ENCODE data around the gene SCGB3A1. TPM values are rescaled to one million over a fixed set of nuclear protein-coding genes. Genes with fewer than 3 reads are reported as not detected.
A peak's percentile ranks its signal among the peaks of the same experiment; 100 is the strongest.

The SCGB3A1 gene
- total and polyA plus RNA-seq, 3 experiments from 2014 or later: 0.95 to 2.0 (median 1.6) TPM

DNA sequence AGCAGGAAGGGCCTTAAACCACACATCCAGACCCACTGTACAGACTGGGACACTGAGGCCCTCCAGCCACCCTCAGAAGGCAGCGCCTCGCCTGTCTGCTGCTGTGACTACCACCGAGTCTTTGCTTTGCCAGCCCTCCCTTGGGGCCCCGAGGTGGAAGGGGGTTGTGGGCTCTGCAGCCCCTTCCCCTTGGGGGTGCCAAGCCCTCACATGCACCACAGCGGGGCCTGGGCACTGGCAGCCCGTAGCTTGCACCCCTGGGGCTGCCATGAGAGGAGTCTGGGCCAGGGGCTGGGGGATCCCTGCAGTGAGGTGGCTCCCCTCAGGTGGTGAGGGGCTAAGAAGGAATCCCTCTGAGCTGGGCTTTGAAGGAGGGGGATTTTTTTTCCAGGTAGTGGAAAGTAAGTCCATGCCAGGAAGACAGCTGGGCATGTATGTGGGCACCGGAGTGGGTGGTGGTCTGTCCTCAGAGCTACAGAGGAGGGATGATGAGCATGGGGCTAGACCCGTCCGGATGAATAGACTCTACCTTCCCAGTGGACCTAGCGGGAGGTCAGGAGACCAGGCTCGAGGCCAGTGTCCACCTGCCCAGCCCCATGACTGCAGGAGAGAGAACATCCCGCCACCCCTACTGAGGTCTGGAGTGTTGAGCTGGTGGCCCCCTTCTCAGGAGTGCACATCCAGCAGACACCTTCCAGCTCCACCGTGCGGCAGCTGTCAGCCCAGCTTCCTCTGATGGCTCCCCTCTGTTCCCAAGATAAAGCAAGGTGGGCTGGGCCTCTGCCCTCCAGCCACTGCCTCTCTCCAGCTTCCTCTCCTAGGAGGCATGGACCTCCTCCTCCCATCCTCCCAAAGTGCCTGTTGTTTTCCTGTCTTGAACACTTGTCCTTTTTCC lies 42.2 kb upstream of the SCGB3A1 start:
- no peak for DNase-seq
- Mint-ChIP-seq H3K4me3 (peak overlapping the region in 1 of 7 donors; percentile 80), H3K36me3 (peaks cover 0 to 3% (median 0%) of the 10 kb centered on the region in 3 donors), H3K27ac (peak overlapping the region in 3 of 8 donors; percentile 4 to 44 (median 34)), H3K27me3 (peaks cover 1 to 3% of the 10 kb centered on the region in 2 donors), H3K4me1 (peaks cover 0 to 2% (median 0%) of the 10 kb centered on the region in 3 donors), H3K9me3 (no peaks in the 10 kb centered on the region)
- no peaks in the 10 kb centered on the region for H3K9me3 ChIP-seq (ENCODE audit: low read length)
- no peaks in the 10 kb centered on the region for H3K27me3 ChIP-seq (ENCODE audit: insufficient read depth, low read length, poor library complexity, severe bottlenecking)
- H3K4me3 ChIP-seq (ENCODE audit: low read length): no peak overlapping the region
- H3K36me3 ChIP-seq (ENCODE audit: insufficient read depth, low read length): no peaks in the 10 kb centered on the region
- H3K4me1 ChIP-seq (ENCODE audit: insufficient read depth, low read length): no peaks in the 10 kb centered on the region
- POLR2A ChIA-PET: no interaction called here
- H3K27ac ChIP-seq (ENCODE audit: low read depth, low read length): no peak overlapping the region
- CTCF ChIA-PET: no interaction called here

DNA sequence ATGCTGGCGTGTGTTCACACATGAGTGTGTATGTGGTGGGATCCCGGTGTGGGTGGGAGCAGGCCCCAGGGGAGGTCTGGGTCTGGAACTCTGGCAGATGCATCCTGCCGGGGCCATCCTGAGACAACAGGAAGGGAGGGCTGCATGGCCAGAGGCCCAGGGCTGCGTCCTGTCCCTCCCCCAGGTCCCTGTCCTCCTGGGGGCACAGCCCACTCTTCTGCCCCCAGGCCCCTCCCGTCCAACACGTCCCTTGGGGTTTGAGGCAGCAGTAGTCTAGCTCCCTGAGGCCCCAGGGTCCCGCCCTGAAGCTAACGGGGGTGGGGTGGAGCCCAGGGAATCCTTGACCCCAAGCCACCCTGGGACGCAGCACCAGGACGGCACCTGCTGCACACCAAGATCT lies 41.5 kb upstream of the SCGB3A1 start:
- Histone ChIP-seq H3K4me1 (ENCODE audit: insufficient read depth, low read length) (no peaks in the 10 kb centered on the region), H3K4me3 (ENCODE audit: low read length) (no peak overlapping the region), H3K36me3 (ENCODE audit: insufficient read depth, low read length) (no peaks in the 10 kb centered on the region), H3K27me3 (ENCODE audit: insufficient read depth, low read length, poor library complexity, severe bottlenecking) (no peaks in the 10 kb centered on the region), H3K9me3 (ENCODE audit: low read length) (no peaks in the 10 kb centered on the region), H3K27ac (ENCODE audit: low read depth, low read length) (no peak overlapping the region)
- Mint-ChIP-seq H3K36me3 (peaks cover 0 to 1% (median 1%) of the 10 kb centered on the region in 3 donors), H3K9me3 (no peaks in the 10 kb centered on the region), H3K4me3 (no peak overlapping the region), H3K4me1 (peaks cover 0 to 2% (median 0%) of the 10 kb centered on the region in 3 donors), H3K27ac (peak overlapping the region in 1 of 8 donors; percentile 6), H3K27me3 (peaks cover 1 to 3% of the 10 kb centered on the region in 2 donors)
- POLR2A ChIA-PET: no interaction called here
- CTCF ChIA-PET: no interaction called here
- DNase-seq: no peak

DNA sequence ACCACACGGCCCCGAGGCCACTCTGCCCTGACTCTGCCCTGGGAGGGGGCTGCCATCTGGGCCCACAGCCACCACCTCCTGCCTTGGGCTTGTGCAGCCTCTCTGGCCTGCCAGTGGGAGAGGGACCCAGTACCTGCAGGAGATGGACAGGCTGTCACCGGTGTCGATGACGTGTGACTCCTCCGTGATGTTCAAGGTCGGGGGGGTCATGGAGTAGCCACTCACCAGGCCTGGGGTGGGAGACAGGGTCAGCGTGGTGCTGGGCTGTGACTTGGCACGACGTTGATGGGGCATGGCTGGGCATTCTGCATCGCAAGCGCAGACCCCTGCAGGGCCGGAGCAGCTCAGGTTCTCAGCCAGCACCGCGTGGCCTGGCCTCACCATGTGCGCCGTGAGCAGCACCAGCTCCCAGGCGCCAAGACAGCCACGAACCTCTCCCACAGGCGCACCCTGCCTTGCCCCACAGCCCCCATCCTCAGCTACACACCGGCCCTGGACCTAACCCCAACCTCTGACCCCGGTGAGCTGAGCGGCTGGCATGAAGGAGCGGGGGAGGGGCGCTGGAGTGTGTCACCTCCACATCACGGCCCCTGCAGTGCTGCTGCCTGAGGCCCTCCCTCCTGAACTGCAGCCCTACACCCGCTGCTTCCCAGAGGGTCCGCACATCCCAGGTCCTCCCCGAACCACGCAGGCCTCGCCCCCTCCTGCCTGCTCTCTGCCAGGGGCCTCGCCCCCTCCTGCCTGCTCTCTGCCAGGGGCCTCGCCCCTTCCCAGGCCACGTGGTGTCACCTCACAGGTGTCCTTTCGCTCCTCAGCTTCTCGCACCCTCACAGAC lies 40.5 kb upstream of the SCGB3A1 start:
- H3K9me3 Mint-ChIP-seq: no peaks in the 10 kb centered on the region
- H3K4me3 Mint-ChIP-seq: no peak overlapping the region
- peaks cover 0 to 3% (median 0%) of the 10 kb centered on the region in 3 donors for H3K36me3 Mint-ChIP-seq
- peaks cover 0 to 2% (median 0%) of the 10 kb centered on the region in 3 donors for H3K4me1 Mint-ChIP-seq
- Histone ChIP-seq H3K9me3 (ENCODE audit: low read length) (no peaks in the 10 kb centered on the region), H3K27me3 (ENCODE audit: insufficient read depth, low read length, poor library complexity, severe bottlenecking) (no peaks in the 10 kb centered on the region), H3K27ac (ENCODE audit: low read depth, low read length) (no peak overlapping the region), H3K36me3 (ENCODE audit: insufficient read depth, low read length) (no peaks in the 10 kb centered on the region), H3K4me1 (ENCODE audit: insufficient read depth, low read length) (no peaks in the 10 kb centered on the region), H3K4me3 (ENCODE audit: low read length) (no peak overlapping the region)
- peaks cover 1 to 3% of the 10 kb centered on the region in 2 donors for H3K27me3 Mint-ChIP-seq
- CTCF ChIA-PET: no interaction called here
- POLR2A ChIA-PET: no interaction called here
- no peak for DNase-seq
- H3K27ac Mint-ChIP-seq: no peak overlapping the region

DNA sequence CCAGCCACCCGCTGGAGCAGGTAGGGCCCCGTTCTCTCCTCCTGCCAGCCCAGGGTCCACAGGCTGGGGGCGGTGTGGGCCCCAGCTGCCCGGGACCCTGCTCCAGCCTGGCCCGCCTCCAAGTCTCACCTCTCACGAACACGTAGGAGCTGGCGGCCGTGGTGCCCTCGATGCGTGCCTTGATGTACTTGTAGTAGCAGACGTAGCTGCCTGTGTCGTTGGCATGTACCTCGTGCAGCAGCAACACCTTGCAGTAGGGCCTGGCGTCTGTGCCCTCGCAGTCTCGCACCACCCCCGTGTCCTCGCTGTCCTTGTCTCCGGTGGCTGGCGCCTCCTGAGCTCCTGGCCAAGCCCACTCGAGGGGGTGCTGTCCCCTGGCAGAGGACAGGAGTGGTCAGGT lies 39.1 kb upstream of the SCGB3A1 start:
- Histone ChIP-seq H3K36me3 (ENCODE audit: insufficient read depth, low read length) (no peaks in the 10 kb centered on the region), H3K27me3 (ENCODE audit: insufficient read depth, low read length, poor library complexity, severe bottlenecking) (no peaks in the 10 kb centered on the region), H3K4me1 (ENCODE audit: insufficient read depth, low read length) (no peaks in the 10 kb centered on the region), H3K9me3 (ENCODE audit: low read length) (no peaks in the 10 kb centered on the region), H3K27ac (ENCODE audit: low read depth, low read length) (no peak overlapping the region), H3K4me3 (ENCODE audit: low read length) (no peak overlapping the region)
- Mint-ChIP-seq H3K27me3 (peaks cover 1 to 3% of the 10 kb centered on the region in 2 donors), H3K36me3 (peaks cover 0 to 3% (median 0%) of the 10 kb centered on the region in 3 donors), H3K27ac (no peak overlapping the region), H3K4me1 (peaks cover 0 to 2% (median 0%) of the 10 kb centered on the region in 3 donors), H3K9me3 (no peaks in the 10 kb centered on the region), H3K4me3 (no peak overlapping the region)
- CTCF ChIA-PET: no interaction called here
- no peak for DNase-seq
- POLR2A ChIA-PET: no interaction called here

DNA sequence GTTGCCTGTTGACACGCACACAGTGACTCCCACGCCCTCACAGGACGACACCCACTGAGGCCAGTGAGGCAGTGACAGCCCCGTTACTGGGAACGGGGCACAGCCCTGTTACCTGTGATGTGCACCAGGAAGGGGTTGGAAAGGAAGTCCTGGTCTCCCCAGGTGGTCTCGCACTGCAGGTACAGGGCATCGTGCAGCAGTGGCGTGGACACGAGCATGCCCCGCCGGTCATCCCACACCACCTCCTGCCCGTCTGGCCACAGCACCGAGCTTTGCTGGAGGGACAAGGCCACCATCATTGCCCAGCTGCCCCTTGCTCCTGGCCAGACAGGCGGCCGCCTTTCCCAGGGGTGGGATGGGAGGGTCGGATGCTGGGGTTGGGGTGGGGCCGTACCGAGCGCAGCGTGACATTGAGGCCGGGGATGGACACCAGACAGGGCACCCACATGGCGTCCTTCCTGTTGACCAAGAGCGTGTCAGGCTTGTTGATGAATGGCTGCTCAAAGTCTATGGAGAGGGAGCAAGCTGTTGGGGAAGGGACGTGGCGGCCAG lies 38.6 kb upstream of the SCGB3A1 start:
- DNase-seq: no peak
- ChIA-PET CTCF (no interaction called here), POLR2A (no interaction called here)
- Histone ChIP-seq H3K27ac (ENCODE audit: low read depth, low read length) (no peak overlapping the region), H3K27me3 (ENCODE audit: insufficient read depth, low read length, poor library complexity, severe bottlenecking) (no peaks in the 10 kb centered on the region), H3K4me1 (ENCODE audit: insufficient read depth, low read length) (no peaks in the 10 kb centered on the region), H3K4me3 (ENCODE audit: low read length) (no peak overlapping the region), H3K9me3 (ENCODE audit: low read length) (no peaks in the 10 kb centered on the region), H3K36me3 (ENCODE audit: insufficient read depth, low read length) (no peaks in the 10 kb centered on the region)
- Mint-ChIP-seq H3K4me1 (peaks cover 3 to 6% (median 4%) of the 10 kb centered on the region in 3 donors), H3K27me3 (peaks cover 1 to 3% of the 10 kb centered on the region in 2 donors), H3K36me3 (peaks cover 0 to 3% (median 0%) of the 10 kb centered on the region in 3 donors), H3K9me3 (no peaks in the 10 kb centered on the region), H3K27ac (no peak overlapping the region), H3K4me3 (no peak overlapping the region)

DNA sequence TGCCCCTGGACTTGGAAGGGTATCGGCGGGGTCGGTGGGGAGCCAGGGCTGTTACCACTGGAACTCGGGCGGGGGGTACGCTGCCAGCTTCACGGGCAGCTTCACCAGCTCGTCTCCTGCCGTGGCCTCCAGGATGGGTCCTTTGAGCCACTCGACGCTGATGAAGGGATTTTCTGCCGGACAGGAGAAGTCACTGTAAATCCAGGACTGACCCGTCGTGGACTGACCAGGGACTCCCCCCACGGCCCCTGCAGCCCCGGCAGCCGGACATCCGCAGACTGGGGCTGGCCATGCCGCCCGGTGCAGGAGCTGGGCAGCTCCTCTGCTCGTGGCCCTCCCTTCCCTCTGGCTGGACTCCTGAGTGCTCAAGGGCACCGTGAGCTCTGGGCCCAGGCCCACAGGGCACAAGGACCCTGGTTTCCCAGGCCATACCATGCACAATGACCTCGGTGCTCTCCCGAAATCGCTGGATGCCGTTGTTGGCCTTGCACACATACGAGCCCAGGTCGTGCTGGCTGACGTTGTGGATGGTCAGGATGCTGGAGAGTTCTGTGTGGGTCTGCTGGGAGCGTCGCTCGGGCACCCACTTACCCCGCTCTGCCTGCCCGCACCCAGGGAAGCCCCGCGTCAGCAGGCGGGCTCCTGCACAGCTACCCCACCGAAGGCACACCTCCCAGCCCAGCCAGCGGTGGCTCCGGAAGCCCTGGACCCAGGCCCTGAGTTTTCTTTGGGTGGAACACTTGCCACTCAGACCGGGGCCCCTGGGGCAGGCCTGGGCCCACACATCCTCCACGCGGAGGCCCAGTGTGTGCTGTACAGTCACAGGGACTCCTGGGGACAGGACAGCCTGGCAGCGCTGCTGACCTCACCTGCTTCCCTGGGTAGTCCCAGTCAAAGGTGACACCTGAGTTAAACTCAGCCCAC lies 37.8 kb upstream of the SCGB3A1 start:
- no peaks in the 10 kb centered on the region for H3K36me3 ChIP-seq (ENCODE audit: insufficient read depth, low read length)
- H3K9me3 Mint-ChIP-seq: no peaks in the 10 kb centered on the region
- ChIA-PET POLR2A (no interaction called here), CTCF (no interaction called here)
- H3K4me3 ChIP-seq (ENCODE audit: low read length): no peak overlapping the region
- H3K36me3 Mint-ChIP-seq: peaks cover 0 to 3% (median 0%) of the 10 kb centered on the region in 3 donors
- no peak overlapping the region for H3K4me3 Mint-ChIP-seq
- no peaks in the 10 kb centered on the region for H3K27me3 ChIP-seq (ENCODE audit: insufficient read depth, low read length, poor library complexity, severe bottlenecking)
- peaks cover 1 to 2% of the 10 kb centered on the region in 2 donors for H3K27me3 Mint-ChIP-seq
- H3K4me1 Mint-ChIP-seq: peaks cover 7 to 9% (median 9%) of the 10 kb centered on the region in 3 donors
- no peaks in the 10 kb centered on the region for H3K4me1 ChIP-seq (ENCODE audit: insufficient read depth, low read length)
- H3K27ac ChIP-seq (ENCODE audit: low read depth, low read length): no peak overlapping the region
- no peaks in the 10 kb centered on the region for H3K9me3 ChIP-seq (ENCODE audit: low read length)
- DNase-seq: no peak
- no peak overlapping the region for H3K27ac Mint-ChIP-seq

DNA sequence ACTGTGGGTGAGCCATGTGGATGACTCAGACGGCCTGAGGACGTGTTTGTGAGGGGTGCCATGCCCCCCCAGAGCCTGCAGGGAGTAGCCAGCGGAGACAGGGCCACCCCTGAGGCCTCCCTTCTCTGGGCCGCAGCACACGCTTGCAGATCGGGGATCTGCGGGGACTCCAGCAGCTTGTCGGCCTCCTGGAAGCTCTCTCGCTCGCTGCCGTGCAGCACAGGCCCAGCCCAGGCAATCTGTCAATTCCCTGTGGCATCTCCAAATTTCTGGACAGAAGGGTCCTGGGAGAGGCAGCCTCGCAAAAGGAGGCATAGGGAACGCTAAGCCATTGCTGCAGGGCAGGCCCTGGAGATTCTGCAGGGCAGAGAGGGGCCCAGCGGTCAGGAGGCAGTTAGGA lies 36.9 kb upstream of the SCGB3A1 start:
- no peak for DNase-seq
- Mint-ChIP-seq H3K9me3 (no peaks in the 10 kb centered on the region), H3K27me3 (peaks cover 0 to 1% of the 10 kb centered on the region in 2 donors), H3K4me3 (no peak overlapping the region), H3K4me1 (peaks cover 10 to 14% (median 12%) of the 10 kb centered on the region in 3 donors), H3K36me3 (peaks cover 0 to 3% (median 0%) of the 10 kb centered on the region in 3 donors), H3K27ac (peak overlapping the region in 1 of 8 donors; percentile 65)
- Histone ChIP-seq H3K27me3 (ENCODE audit: insufficient read depth, low read length, poor library complexity, severe bottlenecking) (no peaks in the 10 kb centered on the region), H3K4me3 (ENCODE audit: low read length) (no peak overlapping the region), H3K36me3 (ENCODE audit: insufficient read depth, low read length) (no peaks in the 10 kb centered on the region), H3K4me1 (ENCODE audit: insufficient read depth, low read length) (peaks cover 6% of the 10 kb centered on the region), H3K9me3 (ENCODE audit: low read length) (no peaks in the 10 kb centered on the region), H3K27ac (ENCODE audit: low read depth, low read length) (no peak overlapping the region)
- ChIA-PET POLR2A (no interaction called here), CTCF (no interaction called here)
